ENCODE data around the gene ADCK1. TPM values are rescaled to one million over a fixed set of nuclear protein-coding genes. Genes with fewer than 3 reads are reported as not detected.
"Not testable (repeated sequence)": the region's sequence is repeated elsewhere in the genome, so short reads cannot be mapped to it uniquely, and the experiment has no call there.

ADCK1 gene
- total RNA-seq, 1 donor from 2014 or later, result 6.2 TPM

DNA sequence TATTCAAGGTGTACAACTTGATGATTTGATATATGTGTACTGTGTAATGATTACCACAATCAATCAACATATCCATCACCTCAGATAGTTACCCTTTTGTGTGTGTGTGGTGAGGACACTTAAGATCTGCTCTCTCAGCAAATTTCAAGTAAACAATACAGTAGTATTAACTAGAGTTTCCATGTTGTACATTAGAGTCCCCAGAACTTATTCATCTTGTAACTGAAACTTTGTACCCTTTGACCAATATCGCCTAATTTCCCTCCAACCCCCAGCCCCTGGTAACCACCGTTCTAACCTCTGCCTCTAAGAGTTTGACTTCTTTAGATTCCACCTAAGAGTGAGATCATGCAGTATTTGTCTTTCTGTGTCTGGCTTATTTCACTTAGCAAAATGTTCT lies 12.1 kb downstream of the ADCK1 start:
- Mint-ChIP-seq H3K4me1 (ENCODE audit: unreplicated experiment) (no peaks in the 10 kb centered on the region), H3K27ac (ENCODE audit: unreplicated experiment) (no peak overlapping the region)

DNA sequence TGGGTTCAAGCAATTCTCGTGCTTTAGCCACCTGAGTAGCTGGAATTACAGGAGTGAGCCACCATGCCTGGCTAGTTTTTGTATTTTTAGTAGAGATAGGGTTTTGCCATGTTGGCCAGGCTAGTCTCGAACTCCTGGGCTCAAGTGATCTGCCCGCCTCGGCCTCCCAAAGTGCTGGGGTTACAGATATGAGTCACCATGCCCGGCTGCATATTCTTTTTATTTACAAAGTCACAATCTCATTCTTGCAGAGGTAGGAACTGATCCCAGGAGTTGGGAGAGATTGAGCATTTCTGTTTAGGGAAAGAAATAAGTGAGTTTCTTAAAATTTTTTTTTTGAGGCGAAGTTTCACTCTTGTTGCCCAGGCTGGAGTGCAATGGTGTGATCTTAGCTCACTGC lies 12.8 kb downstream of the ADCK1 start:
- H3K4me3 Mint-ChIP-seq (ENCODE audit: unreplicated experiment); H3K4me1 Mint-ChIP-seq (ENCODE audit: unreplicated experiment); H3K27ac Mint-ChIP-seq (ENCODE audit: unreplicated experiment); H3K36me3 Mint-ChIP-seq (ENCODE audit: low read depth, unreplicated experiment); H3K27me3 Mint-ChIP-seq (ENCODE audit: unreplicated experiment); H3K9me3 Mint-ChIP-seq (ENCODE audit: unreplicated experiment); DNase-seq (ENCODE audit: low spot score): not testable (repeated sequence)

More for the DNA sequence above, 12.1 kb downstream of the ADCK1 start:
- Mint-ChIP-seq H3K27me3 (ENCODE audit: unreplicated experiment) (no peaks in the 10 kb centered on the region), H3K36me3 (ENCODE audit: low read depth, unreplicated experiment) (no peaks in the 10 kb centered on the region), H3K9me3 (ENCODE audit: unreplicated experiment) (no peaks in the 10 kb centered on the region), H3K4me3 (ENCODE audit: unreplicated experiment) (no peak overlapping the region)
- no peak for DNase-seq (ENCODE audit: low spot score)
- TF ChIP-seq, protein P1, sequence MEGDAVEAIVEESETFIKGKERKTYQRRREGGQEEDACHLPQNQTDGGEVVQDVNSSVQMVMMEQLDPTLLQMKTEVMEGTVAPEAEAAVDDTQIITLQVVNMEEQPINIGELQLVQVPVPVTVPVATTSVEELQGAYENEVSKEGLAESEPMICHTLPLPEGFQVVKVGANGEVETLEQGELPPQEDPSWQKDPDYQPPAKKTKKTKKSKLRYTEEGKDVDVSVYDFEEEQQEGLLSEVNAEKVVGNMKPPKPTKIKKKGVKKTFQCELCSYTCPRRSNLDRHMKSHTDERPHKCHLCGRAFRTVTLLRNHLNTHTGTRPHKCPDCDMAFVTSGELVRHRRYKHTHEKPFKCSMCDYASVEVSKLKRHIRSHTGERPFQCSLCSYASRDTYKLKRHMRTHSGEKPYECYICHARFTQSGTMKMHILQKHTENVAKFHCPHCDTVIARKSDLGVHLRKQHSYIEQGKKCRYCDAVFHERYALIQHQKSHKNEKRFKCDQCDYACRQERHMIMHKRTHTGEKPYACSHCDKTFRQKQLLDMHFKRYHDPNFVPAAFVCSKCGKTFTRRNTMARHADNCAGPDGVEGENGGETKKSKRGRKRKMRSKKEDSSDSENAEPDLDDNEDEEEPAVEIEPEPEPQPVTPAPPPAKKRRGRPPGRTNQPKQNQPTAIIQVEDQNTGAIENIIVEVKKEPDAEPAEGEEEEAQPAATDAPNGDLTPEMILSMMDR (IDR thresholded peaks at IDR 0.05; ENCODE audit: unreplicated experiment), result no peak

DNA sequence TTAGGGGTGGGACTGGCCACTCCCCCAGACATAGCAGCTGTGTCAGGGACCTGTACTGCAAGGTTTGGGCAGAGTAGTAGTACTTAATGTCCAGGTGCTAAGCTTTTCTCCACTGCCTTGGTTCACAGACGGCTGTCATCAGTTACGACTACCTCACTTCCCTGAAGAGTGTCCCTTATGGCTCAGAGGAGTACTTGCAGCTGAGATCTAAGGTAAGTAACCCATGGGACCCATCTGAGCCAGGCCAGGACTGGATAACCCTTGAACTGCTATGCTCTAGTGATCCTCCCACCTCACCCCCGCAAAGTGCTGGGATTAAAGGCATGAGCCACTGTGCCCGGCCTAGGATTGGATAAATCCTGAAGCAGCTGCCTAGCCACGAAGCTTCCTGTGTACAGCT lies 22.4 kb downstream of the ADCK1 start:
- no peaks in the 10 kb centered on the region for H3K36me3 Mint-ChIP-seq (ENCODE audit: low read depth, unreplicated experiment)
- DNase-seq (ENCODE audit: low spot score), result no peak
- TF ChIP-seq, protein P1 (IDR thresholded peaks at IDR 0.05; ENCODE audit: unreplicated experiment), result no peak
- H3K4me1 Mint-ChIP-seq (ENCODE audit: unreplicated experiment), result no peaks in the 10 kb centered on the region
- H3K27me3 Mint-ChIP-seq (ENCODE audit: unreplicated experiment), result no peaks in the 10 kb centered on the region
- no peaks in the 10 kb centered on the region for H3K9me3 Mint-ChIP-seq (ENCODE audit: unreplicated experiment)
- H3K4me3 Mint-ChIP-seq (ENCODE audit: unreplicated experiment), result no peak overlapping the region
- H3K27ac Mint-ChIP-seq (ENCODE audit: unreplicated experiment), result no peak overlapping the region

DNA sequence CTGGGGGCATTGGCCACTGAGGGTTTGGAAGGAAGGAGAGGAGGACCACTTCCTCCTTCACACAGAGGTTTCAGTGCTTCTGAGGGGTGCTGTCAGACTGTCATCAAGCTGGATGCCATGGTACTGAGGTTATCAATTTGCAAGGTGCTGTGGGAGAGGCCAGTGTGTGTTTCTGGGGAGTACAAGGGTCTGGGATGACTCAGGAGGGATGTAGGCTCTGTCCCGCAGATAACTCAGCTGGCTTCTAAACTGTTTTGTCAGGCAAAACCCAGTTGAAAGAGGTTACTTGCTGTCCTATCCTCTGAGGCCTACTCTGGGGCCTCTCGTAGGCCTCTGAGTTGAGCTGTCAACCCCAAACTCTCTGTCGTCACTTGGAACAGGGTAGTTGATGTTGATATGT lies 22.8 kb downstream of the ADCK1 start:
- no peak for DNase-seq (ENCODE audit: low spot score)
- no peaks in the 10 kb centered on the region for H3K27me3 Mint-ChIP-seq (ENCODE audit: unreplicated experiment)
- no peak overlapping the region for H3K27ac Mint-ChIP-seq (ENCODE audit: unreplicated experiment)
- H3K36me3 Mint-ChIP-seq (ENCODE audit: low read depth, unreplicated experiment), result no peaks in the 10 kb centered on the region
- TF ChIP-seq, protein P1 (IDR thresholded peaks at IDR 0.05; ENCODE audit: unreplicated experiment), result no peak
- no peak overlapping the region for H3K4me3 Mint-ChIP-seq (ENCODE audit: unreplicated experiment)
- H3K9me3 Mint-ChIP-seq (ENCODE audit: unreplicated experiment), result no peaks in the 10 kb centered on the region
- H3K4me1 Mint-ChIP-seq (ENCODE audit: unreplicated experiment), result no peaks in the 10 kb centered on the region

DNA sequence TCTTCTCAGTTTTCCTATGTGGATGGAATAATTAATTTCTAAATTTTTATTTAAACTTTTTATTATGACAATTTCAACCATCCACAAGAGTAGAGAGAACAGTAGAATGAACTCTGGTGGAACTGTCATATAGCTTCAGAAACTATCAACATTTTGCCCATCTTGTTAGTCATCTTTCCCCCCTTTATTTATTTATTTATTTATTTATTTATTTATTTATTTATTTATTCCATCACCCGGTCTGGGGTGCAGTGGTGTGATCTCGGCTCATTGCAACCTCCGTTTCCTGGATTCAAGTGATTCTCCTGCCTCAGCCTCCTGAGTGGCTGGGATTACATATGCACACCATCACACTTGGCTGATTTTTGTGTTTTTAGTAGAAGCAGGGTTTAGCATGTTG lies 23.5 kb downstream of the ADCK1 start:
- H3K36me3 Mint-ChIP-seq (ENCODE audit: low read depth, unreplicated experiment), result no peaks in the 10 kb centered on the region
- TF ChIP-seq, protein P1 (IDR thresholded peaks at IDR 0.05; ENCODE audit: unreplicated experiment), result no peak
- no peaks in the 10 kb centered on the region for H3K27me3 Mint-ChIP-seq (ENCODE audit: unreplicated experiment)
- H3K27ac Mint-ChIP-seq (ENCODE audit: unreplicated experiment), result no peak overlapping the region
- H3K4me3 Mint-ChIP-seq (ENCODE audit: unreplicated experiment), result no peak overlapping the region
- no peaks in the 10 kb centered on the region for H3K9me3 Mint-ChIP-seq (ENCODE audit: unreplicated experiment)
- DNase-seq (ENCODE audit: low spot score), result no peak
- no peaks in the 10 kb centered on the region for H3K4me1 Mint-ChIP-seq (ENCODE audit: unreplicated experiment)

Data from endothelial cell (in vitro differentiated cells).